ENCODE data around the gene SLC41A1.

DNA sequence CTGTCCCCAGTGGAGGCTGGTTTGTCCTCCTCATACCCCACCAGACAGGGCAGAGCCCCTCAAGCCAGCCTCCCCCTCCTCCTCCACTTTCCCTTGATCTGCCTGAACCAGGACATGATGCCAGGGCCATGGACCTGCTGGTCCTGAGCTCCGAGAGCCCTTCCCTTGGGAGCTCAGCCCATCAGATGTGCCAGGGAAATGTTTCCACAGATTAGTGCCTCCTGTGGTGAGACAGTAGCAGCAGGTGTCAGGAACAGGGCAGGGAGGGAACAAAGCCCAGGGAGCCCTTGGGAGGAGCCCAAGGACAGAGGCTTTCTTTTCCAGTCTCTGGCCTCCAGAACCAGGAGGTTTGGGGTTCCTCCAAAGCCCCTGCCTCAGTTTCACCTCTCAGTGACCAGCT is 14.6 kb upstream of the SLC41A1 start:
- TF ChIP-seq, protein P1, sequence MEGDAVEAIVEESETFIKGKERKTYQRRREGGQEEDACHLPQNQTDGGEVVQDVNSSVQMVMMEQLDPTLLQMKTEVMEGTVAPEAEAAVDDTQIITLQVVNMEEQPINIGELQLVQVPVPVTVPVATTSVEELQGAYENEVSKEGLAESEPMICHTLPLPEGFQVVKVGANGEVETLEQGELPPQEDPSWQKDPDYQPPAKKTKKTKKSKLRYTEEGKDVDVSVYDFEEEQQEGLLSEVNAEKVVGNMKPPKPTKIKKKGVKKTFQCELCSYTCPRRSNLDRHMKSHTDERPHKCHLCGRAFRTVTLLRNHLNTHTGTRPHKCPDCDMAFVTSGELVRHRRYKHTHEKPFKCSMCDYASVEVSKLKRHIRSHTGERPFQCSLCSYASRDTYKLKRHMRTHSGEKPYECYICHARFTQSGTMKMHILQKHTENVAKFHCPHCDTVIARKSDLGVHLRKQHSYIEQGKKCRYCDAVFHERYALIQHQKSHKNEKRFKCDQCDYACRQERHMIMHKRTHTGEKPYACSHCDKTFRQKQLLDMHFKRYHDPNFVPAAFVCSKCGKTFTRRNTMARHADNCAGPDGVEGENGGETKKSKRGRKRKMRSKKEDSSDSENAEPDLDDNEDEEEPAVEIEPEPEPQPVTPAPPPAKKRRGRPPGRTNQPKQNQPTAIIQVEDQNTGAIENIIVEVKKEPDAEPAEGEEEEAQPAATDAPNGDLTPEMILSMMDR (IDR thresholded peaks at IDR 0.05; ENCODE audit: low read depth, low read length) = no peak
- TF ChIP-seq, protein P2, sequence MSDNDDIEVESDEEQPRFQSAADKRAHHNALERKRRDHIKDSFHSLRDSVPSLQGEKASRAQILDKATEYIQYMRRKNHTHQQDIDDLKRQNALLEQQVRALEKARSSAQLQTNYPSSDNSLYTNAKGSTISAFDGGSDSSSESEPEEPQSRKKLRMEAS (IDR thresholded peaks at IDR 0.05; ENCODE audit: low read depth, low read length) = no peak
- no peak for TF ChIP-seq POLR2A (IDR thresholded peaks at IDR 0.05; ENCODE audit: extremely low read depth, insufficient read length)

Data from NB4 (cell line).